ENCODE measurements around the gene TMEM101.

The TMEM101 gene

DNA sequence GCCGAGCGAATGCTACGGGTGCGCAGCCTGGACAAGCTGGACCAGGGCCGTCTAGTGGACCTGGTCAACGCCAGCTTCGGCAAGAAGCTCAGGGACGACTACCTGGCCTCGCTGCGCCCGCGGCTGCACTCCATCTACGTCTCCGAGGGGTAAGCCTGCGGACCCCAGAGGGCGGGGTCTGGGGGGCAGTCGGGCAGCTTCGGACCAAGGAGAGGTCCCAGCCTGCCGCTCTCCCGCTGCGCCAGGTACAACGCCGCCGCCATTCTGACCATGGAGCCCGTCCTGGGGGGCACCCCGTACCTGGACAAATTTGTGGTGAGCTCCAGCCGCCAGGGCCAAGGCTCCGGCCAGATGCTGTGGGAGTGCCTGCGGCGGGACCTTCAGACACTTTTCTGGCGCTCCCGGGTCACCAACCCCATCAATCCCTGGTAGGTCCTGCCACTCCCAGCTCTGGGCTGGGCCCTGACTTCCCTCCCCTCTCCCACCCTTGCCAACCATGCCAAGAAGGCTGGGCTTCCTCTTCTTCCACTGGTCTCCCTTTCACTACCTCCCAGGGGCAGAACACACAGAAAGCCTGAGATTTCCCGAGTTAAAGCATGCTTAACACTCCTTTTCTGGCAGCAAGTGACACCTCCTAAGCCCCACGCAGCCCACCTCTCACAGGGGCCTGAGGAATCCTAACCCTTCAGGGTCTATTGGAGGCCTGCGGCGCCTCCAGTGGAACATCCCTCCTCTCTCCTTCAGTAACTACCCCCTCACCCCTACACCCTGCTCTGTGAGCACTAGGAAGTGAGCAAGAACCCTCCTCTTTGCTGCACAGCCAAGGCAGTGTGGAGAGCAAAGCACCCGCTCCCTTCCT lies 7.2 kb downstream of the TMEM101 start:
- peaks cover 37% of the 10 kb centered on the region for H3K4me1 ChIP-seq (ENCODE audit: control insufficient read depth, insufficient read depth, low read length, poor library complexity, severe bottlenecking)
- peak overlapping the region; percentile 78 for H3K4me3 ChIP-seq (ENCODE audit: insufficient read depth, low read depth, low read length, poor library complexity, severe bottlenecking)
- H3K9me3 ChIP-seq (ENCODE audit: control insufficient read depth, low read length) = no peaks in the 10 kb centered on the region
- peaks cover 18% of the 10 kb centered on the region for H3K36me3 ChIP-seq (ENCODE audit: control insufficient read depth, insufficient read depth, low read length)
- peak overlapping the region; percentile 43 for H3K27ac ChIP-seq (ENCODE audit: insufficient read depth, low read length, poor library complexity, severe bottlenecking)
- DNase-seq = no peak
- no peaks in the 10 kb centered on the region for H3K27me3 ChIP-seq (replicated peaks; ENCODE audit: control insufficient read depth, insufficient read depth, low read length, poor library complexity, severe bottlenecking)

DNA sequence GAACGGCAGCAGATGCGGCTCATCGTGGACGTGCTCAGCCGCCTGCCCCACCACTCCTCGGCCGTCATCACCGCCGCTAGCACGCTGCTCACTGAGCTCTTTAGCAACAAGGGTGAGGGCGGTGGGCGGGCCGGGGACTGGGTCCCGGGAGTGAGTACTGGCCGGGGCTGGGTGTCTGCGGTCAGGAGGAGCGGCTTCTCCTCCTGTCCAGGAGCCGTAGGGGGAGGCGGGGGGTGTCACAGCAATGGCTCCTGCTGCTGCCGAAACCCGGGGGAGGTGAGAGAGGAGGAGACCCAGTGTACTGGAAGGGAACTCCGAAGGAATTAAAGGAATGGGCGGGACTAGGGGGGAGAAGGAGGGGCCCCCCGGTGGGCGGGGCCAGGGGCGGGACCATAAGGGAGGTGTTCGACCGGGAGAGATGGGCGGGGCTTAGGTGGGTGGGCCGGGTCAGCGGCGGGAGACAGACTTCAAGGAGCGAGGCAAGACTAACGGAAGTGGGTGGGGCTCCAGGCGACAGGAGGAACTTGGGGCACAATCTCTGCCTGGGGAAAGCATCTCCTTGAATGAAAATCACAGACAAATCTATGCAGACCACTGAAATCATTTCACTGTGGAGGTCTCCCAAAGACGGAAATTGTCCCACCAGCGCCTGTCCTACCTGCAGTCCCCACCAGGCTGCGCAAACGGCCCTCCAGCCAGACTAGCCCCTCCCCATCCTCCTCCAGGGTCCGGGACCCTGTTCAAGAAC lies 8.0 kb downstream of the TMEM101 start:
- H3K4me3 ChIP-seq (ENCODE audit: insufficient read depth, low read depth, low read length, poor library complexity, severe bottlenecking) = peak overlapping the region; percentile 78
- H3K4me1 ChIP-seq (ENCODE audit: control insufficient read depth, insufficient read depth, low read length, poor library complexity, severe bottlenecking) = peaks cover 37% of the 10 kb centered on the region
- H3K27me3 ChIP-seq (replicated peaks; ENCODE audit: control insufficient read depth, insufficient read depth, low read length, poor library complexity, severe bottlenecking) = no peaks in the 10 kb centered on the region
- no peaks in the 10 kb centered on the region for H3K9me3 ChIP-seq (ENCODE audit: control insufficient read depth, low read length)
- DNase-seq = peak; percentile 95 to 98 (median 98)
- H3K36me3 ChIP-seq (ENCODE audit: control insufficient read depth, insufficient read depth, low read length) = peaks cover 10% of the 10 kb centered on the region
- H3K27ac ChIP-seq (ENCODE audit: insufficient read depth, low read length, poor library complexity, severe bottlenecking) = peak overlapping the region; percentile 43

DNA sequence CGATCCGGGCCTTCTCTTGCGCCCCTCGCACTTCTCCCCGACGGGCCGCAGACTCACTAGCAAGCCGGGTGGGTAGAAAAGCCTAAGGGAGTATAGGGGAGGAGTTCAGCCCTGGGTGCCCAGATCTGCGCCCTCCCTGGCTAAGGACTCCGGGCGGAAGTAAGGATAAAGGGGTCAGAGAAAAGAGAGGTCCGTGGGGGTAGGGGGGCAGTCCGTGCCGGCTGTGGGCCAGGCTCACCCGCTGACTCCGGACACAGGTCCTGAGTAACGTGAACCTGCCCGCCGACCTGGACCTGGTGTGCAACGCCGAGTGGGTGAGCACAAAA lies 8.5 kb downstream of the TMEM101 start:
- Histone ChIP-seq H3K27me3 (replicated peaks; ENCODE audit: control insufficient read depth, insufficient read depth, low read length, poor library complexity, severe bottlenecking) (no peaks in the 10 kb centered on the region), H3K4me1 (ENCODE audit: control insufficient read depth, insufficient read depth, low read length, poor library complexity, severe bottlenecking) (peaks cover 37% of the 10 kb centered on the region), H3K4me3 (ENCODE audit: insufficient read depth, low read depth, low read length, poor library complexity, severe bottlenecking) (peak overlapping the region; percentile 78), H3K9me3 (ENCODE audit: control insufficient read depth, low read length) (no peaks in the 10 kb centered on the region), H3K36me3 (ENCODE audit: control insufficient read depth, insufficient read depth, low read length) (peaks cover 8% of the 10 kb centered on the region), H3K27ac (ENCODE audit: insufficient read depth, low read length, poor library complexity, severe bottlenecking) (no peak overlapping the region)
- DNase-seq = no peak

DNA sequence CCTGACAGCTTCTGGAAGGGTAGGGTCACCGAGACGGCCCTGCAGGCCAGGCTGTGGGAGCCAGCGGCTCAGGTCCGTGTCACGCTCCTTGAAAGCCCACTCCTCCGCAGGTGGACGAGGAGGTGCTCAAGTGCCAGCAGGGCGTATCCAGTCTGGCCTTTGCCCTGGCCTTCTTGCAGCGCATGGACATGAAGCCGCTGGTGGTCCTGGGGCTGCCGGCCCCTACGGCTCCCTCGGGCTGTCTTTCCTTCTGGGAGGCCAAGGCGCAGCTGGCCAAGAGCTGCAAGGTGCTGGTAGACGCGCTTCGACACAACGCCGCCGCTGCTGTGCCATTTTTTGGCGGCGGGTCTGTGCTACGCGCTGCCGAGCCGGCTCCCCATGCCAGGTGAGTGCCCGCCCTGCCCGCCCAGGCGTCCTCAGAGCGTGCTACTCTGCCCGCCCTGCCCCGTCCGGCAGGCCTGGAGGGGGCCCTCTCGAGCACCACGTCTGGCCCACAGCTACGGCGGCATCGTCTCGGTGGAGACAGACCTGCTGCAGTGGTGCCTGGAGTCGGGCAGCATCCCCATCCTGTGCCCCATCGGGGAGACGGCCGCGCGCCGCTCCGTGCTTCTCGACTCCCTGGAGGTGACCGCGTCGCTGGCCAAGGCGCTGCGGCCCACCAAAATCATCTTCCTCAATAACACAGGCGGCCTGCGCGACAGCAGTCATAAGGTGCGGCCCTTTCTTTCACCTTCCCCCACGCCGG lies 9.1 kb downstream of the TMEM101 start:
- H3K4me3 ChIP-seq (ENCODE audit: insufficient read depth, low read depth, low read length, poor library complexity, severe bottlenecking) = peak overlapping the region; percentile 78
- no peak overlapping the region for H3K27ac ChIP-seq (ENCODE audit: insufficient read depth, low read length, poor library complexity, severe bottlenecking)
- DNase-seq = no peak
- H3K36me3 ChIP-seq (ENCODE audit: control insufficient read depth, insufficient read depth, low read length) = peaks cover 6% of the 10 kb centered on the region
- no peaks in the 10 kb centered on the region for H3K27me3 ChIP-seq (replicated peaks; ENCODE audit: control insufficient read depth, insufficient read depth, low read length, poor library complexity, severe bottlenecking)
- H3K4me1 ChIP-seq (ENCODE audit: control insufficient read depth, insufficient read depth, low read length, poor library complexity, severe bottlenecking) = peaks cover 37% of the 10 kb centered on the region
- no peaks in the 10 kb centered on the region for H3K9me3 ChIP-seq (ENCODE audit: control insufficient read depth, low read length)

DNA sequence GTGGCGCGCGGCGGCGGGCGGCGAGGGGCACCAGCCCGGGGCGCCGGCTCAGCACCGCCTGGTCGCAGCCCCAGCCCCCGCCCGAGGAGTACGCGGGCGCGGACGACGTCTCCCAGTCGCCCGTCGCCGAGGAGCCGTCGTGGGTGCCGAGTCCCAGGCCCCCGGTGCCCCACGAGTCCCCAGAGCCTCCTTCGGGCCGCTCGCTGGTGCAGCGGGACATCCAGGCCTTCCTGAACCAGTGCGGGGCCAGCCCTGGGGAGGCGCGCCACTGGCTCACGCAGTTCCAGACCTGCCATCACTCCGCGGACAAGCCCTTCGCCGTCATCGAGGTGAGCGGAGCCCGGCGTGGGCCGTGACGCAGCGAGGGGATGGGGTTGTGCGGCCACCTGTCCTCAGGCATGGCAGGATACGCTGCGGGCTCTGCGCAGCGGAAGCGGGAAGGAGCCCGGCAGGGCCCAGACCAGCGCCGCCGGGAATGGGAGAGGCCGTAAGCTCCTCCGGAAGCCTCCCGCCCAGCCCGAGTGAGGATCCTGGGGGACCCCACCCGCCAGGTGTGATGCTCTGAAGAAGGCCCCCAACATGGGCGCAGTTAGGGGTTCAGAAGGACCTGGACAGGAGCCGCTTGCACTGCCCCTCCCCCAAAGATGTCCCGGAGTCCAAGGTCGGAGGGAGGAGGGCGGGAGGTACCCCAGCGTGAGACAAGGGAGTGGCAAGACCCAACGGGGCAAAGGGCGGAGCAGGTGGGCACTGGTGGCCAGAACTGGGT lies 9.8 kb downstream of the TMEM101 start:
- Histone ChIP-seq H3K27ac (ENCODE audit: insufficient read depth, low read length, poor library complexity, severe bottlenecking) (no peak overlapping the region), H3K27me3 (replicated peaks; ENCODE audit: control insufficient read depth, insufficient read depth, low read length, poor library complexity, severe bottlenecking) (no peaks in the 10 kb centered on the region), H3K36me3 (ENCODE audit: control insufficient read depth, insufficient read depth, low read length) (peaks cover 5% of the 10 kb centered on the region), H3K4me3 (ENCODE audit: insufficient read depth, low read depth, low read length, poor library complexity, severe bottlenecking) (peak overlapping the region; percentile 78), H3K4me1 (ENCODE audit: control insufficient read depth, insufficient read depth, low read length, poor library complexity, severe bottlenecking) (peaks cover 37% of the 10 kb centered on the region), H3K9me3 (ENCODE audit: control insufficient read depth, low read length) (no peaks in the 10 kb centered on the region)
- no peak for DNase-seq

DNA sequence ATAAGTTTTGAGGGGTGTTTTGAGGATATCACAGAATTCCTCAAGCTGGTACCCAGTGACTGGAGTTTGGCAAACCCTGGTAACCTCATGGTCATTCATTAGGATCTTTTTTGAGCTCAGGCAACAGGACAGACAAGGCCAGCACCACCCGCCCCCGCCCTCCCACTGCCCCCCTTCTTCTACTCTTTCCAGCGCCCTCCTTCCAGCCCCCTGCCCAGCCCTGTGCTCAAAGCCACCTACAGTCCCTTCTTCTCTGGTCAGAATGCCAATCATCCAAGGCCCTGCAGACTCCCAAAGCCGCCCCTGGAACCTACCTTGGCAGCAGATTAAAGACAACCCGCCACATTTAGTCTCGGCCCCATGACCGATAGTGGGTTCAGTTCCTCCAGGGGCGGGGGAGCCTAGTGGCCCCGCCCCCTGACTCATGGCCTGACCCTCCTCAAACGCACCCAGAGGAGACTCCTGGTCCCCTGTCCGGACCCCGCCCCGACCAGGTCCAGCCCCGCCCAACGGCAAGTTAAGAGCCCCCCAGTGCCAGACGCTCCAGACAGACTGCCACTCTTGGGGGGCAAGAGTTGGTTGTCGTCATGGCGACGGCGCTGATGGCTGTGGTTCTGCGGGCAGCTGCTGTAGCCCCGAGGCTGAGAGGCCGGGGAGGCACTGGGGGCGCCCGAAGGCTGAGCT lies 10.5 kb downstream of the TMEM101 start, which contains the start of gene NAGS:
Gene NAGS (plus strand): TSS at position 546 of the 684 bp plus-strand sequence. CDS start 42 bp downstream, at position 588.
- peak in 1 of 3 donors; percentile 9 for DNase-seq
- H3K36me3 ChIP-seq (ENCODE audit: control insufficient read depth, insufficient read depth, low read length) = peaks cover 1% of the 10 kb centered on the region
- H3K9me3 ChIP-seq (ENCODE audit: control insufficient read depth, low read length) = no peaks in the 10 kb centered on the region
- H3K27ac ChIP-seq (ENCODE audit: insufficient read depth, low read length, poor library complexity, severe bottlenecking) = no peak within 1 kb of the TSS
- H3K4me3 ChIP-seq (ENCODE audit: insufficient read depth, low read depth, low read length, poor library complexity, severe bottlenecking) = peak within 1 kb of the TSS; percentile 78
- H3K4me1 ChIP-seq (ENCODE audit: control insufficient read depth, insufficient read depth, low read length, poor library complexity, severe bottlenecking) = peaks cover 37% of the 10 kb centered on the region
- H3K27me3 ChIP-seq (replicated peaks; ENCODE audit: control insufficient read depth, insufficient read depth, low read length, poor library complexity, severe bottlenecking) = no peaks in the 10 kb centered on the region

DNA sequence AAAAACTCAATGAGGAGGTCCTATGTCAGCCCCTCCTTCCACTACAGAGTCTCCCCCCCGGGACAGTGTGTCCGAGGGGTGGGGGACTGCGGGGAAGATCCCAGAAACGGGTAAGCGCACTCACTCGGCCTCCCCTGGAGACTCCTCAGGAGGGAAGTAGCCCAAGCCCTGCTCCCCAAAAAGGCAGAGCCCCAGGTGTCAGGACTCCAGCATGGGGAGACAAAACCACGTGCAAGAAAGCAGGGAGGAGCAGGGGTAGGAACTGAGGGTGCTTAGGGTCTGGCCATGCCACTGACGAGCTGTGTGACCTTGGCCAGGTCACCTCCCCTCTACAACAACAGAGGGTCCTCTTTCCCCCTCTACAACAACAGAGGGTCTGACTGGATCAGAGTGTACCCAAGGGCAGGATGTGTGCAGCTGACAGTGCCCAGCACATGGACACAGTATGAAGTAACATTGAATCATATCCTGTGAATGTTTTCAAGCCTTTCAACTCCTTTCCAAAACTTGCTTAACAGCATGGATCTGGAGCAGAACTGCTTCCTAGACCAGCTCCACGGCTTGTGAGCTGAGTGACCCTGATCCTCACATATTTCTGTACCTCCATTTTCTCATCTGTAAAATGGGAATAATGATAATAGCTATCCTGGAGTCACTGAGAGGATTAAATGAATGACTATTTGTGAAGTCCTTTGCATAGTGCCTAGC lies 12.5 kb downstream of the TMEM101 start:
- Histone ChIP-seq H3K27me3 (replicated peaks; ENCODE audit: control insufficient read depth, insufficient read depth, low read length, poor library complexity, severe bottlenecking) (no peaks in the 10 kb centered on the region), H3K27ac (ENCODE audit: insufficient read depth, low read length, poor library complexity, severe bottlenecking) (no peak overlapping the region)
- no peak for DNase-seq

DNA sequence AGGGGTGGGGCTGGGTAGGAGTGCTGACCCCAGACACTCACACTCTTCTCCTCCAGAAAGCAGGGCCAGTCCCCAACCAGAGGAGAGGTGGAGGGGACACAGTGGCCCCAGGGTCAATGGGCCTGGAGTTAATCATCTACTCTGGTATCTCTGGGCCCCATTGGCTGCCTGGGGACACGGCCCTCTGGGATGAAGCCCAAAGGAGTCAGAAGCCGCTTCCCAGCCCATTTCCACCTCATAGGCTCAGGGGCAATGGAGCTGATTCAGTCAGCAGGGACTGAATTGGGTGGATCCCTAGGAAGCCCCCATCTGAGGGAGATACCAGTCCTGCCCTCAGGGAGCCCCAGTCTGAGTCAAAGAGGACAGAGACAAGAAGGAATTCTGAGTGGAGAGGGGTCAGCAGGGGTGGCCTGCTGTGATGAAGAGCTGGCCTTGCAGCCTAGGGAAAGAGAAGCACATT lies 13.3 kb downstream of the TMEM101 start:
- no peaks in the 10 kb centered on the region for H3K36me3 ChIP-seq (ENCODE audit: control insufficient read depth, insufficient read depth, low read length)
- no peaks in the 10 kb centered on the region for H3K27me3 ChIP-seq (replicated peaks; ENCODE audit: control insufficient read depth, insufficient read depth, low read length, poor library complexity, severe bottlenecking)
- H3K4me1 ChIP-seq (ENCODE audit: control insufficient read depth, insufficient read depth, low read length, poor library complexity, severe bottlenecking) = peaks cover 16% of the 10 kb centered on the region
- H3K4me3 ChIP-seq (ENCODE audit: insufficient read depth, low read depth, low read length, poor library complexity, severe bottlenecking) = no peak overlapping the region
- H3K9me3 ChIP-seq (ENCODE audit: control insufficient read depth, low read length) = no peaks in the 10 kb centered on the region
- DNase-seq = no peak
- H3K27ac ChIP-seq (ENCODE audit: insufficient read depth, low read length, poor library complexity, severe bottlenecking) = no peak overlapping the region

More for the DNA sequence above, 12.5 kb downstream of the TMEM101 start:
- peaks cover 22% of the 10 kb centered on the region for H3K4me1 ChIP-seq (ENCODE audit: control insufficient read depth, insufficient read depth, low read length, poor library complexity, severe bottlenecking)
- no peaks in the 10 kb centered on the region for H3K36me3 ChIP-seq (ENCODE audit: control insufficient read depth, insufficient read depth, low read length)
- H3K9me3 ChIP-seq (ENCODE audit: control insufficient read depth, low read length) = no peaks in the 10 kb centered on the region
- H3K4me3 ChIP-seq (ENCODE audit: insufficient read depth, low read depth, low read length, poor library complexity, severe bottlenecking) = no peak overlapping the region

Data from effector memory CD4-positive, alpha-beta T cell (primary cell).